SK-N-SH (cell line): Measurements from ENCODE around the gene ZGPAT. TPM values are rescaled to one million over a fixed set of nuclear protein-coding genes. Genes with fewer than 3 reads are reported as not detected.

ENCODE experiments used
- CTCF ChIA-PET: fragments of 300-600, 350-600 bp; formaldehyde crosslinking; extraction: SDS; loops from one replicate; lab custom pipeline; 2021; lab: Yijun Ruan, JAX
- POLR2A ChIA-PET: fragments of 350-600 bp; sonication (Branson Sonifier 250); formaldehyde crosslinking; extraction: SDS; loops from one replicate; lab custom pipeline; 2020; ENCODE audit warnings: antibody characterized with exemption, inconsistent platforms; lab: Yijun Ruan, JAX
- DNase-seq: peaks from one replicate; pipeline ENCODE4 v3.0.0; 2012
- H2AFZ ChIP-seq: fragments of 200-600 bp; sonication (generic); 2 replicates; pipeline ENCODE4 v1.8.1; 2016; ENCODE audit warnings: antibody characterized with exemption, mild to moderate bottlenecking, low read depth
- H3F3A ChIP-seq: fragments of 200-600 bp; sonication (generic); replicated peaks from 2 replicates; pipeline ENCODE3; 2016; ENCODE audit warnings: antibody characterized with exemption, mild to moderate bottlenecking; ENCODE audit not compliant: insufficient read depth
- H3K27ac ChIP-seq, 2 experiments: fragments of 200-500 bp in 1 of 2; fragments of 200-600 bp in 1 of 2; sonication (Bioruptor generic) in 1 of 2; sonication (generic), shearing (Covaris generic) in 1 of 2; 2 replicates each; pipeline versions ENCODE4 v1.5.1 to v1.6.1; 2014 to 2016; ENCODE audit warnings: low read depth in 2 of 2, inconsistent platforms in 1 of 2, low read length in 1 of 2, mild to moderate bottlenecking in 1 of 2, mixed read lengths in 1 of 2
- H3K27me3 ChIP-seq: fragments of 200-600 bp; sonication (generic), shearing (Covaris generic); 2 replicates; pipeline ENCODE4 v1.6.1; 2016; ENCODE audit warnings: mixed run types; ENCODE audit not compliant: insufficient read depth
- H3K36me3 ChIP-seq, 2 experiments: fragments of 200-500 bp in 1 of 2; fragments of 200-600 bp in 1 of 2; sonication (Bioruptor generic) in 1 of 2; sonication (generic) in 1 of 2; replicated peaks in 1 of 2; 2 replicates each; pipeline versions ENCODE3 to v1.5.1; 2014 to 2016; ENCODE audit warnings: low read length in 1 of 2, mild to moderate bottlenecking in 1 of 2; ENCODE audit not compliant: insufficient read depth in 2 of 2, control insufficient read depth in 1 of 2
- H3K4me1 ChIP-seq, 2 experiments: fragments of 200-500 bp in 1 of 2; fragments of 200-600 bp in 1 of 2; sonication (Bioruptor generic) in 1 of 2; sonication (generic), shearing (Covaris generic) in 1 of 2; 2 replicates each; pipeline versions ENCODE4 v1.5.1 to v1.6.1; 2014 to 2016; ENCODE audit warnings: low read depth in 1 of 2, low read length in 1 of 2, mixed run types in 1 of 2; ENCODE audit not compliant: insufficient read depth in 2 of 2, control insufficient read depth in 1 of 2
- H3K4me2 ChIP-seq: fragments of 200-600 bp; sonication (generic), shearing (Covaris generic); 2 replicates; pipeline ENCODE4 v1.6.1; 2017; ENCODE audit warnings: mixed run types
- H3K4me3 ChIP-seq, 2 experiments: fragments of 200-500 bp in 1 of 2; fragments of 200-600 bp in 1 of 2; sonication (Bioruptor generic) in 1 of 2; sonication (generic), shearing (Covaris generic) in 1 of 2; 2 replicates each; pipeline versions ENCODE4 v1.5.1 to v1.8.1; 2014 to 2016; ENCODE audit warnings: low read depth in 2 of 2, inconsistent platforms in 1 of 2, low read length in 1 of 2, mild to moderate bottlenecking in 1 of 2, mixed read lengths in 1 of 2, moderate library complexity in 1 of 2
- H3K79me2 ChIP-seq: fragments of 200-600 bp; sonication (generic); 2 replicates; pipeline ENCODE4 v1.8.1; 2017; ENCODE audit warnings: mild to moderate bottlenecking; ENCODE audit not compliant: insufficient read depth
- H3K9ac ChIP-seq: fragments of 200-600 bp; sonication (generic); 2 replicates; pipeline ENCODE4 v1.6.1; 2017; ENCODE audit warnings: mixed run types
- H3K9me2 ChIP-seq: fragments of 200-600 bp; sonication (generic); 2 replicates; pipeline ENCODE4 v1.6.1; 2017; ENCODE audit warnings: mixed run types
- H3K9me3 ChIP-seq: fragments of 200-600 bp; sonication (generic); 2 replicates; pipeline ENCODE4 v1.6.1; 2017; ENCODE audit warnings: mixed run types, mild to moderate bottlenecking, moderate library complexity
- H4K20me1 ChIP-seq: fragments of 200-600 bp; sonication (generic); 2 replicates; pipeline ENCODE4 v1.6.1; 2017; ENCODE audit warnings: mild to moderate bottlenecking, mixed run types; ENCODE audit not compliant: insufficient read depth
- CHD2 ChIP-seq: fragments of 150-350 bp; IDR thresholded peaks from 2 replicates; pipeline ENCODE4 v1.6.1; 2018; ENCODE audit warnings: low read length; ENCODE audit not compliant: partially characterized antibody
- ELF1 ChIP-seq: IDR thresholded peaks from 2 replicates; pipeline ENCODE4 v1.4.0; 2012
- EZH2phosphoT487 ChIP-seq: fragments of 200-600 bp; sonication (generic); IDR thresholded peaks from 2 replicates; pipeline ENCODE4 v1.6.1; 2017; ENCODE audit warnings: low read depth, mixed run types, mild to moderate bottlenecking, antibody characterized with exemption, moderate library complexity, borderline replicate concordance
- NFIC ChIP-seq: IDR thresholded peaks from 2 replicates; pipeline ENCODE4 v1.4.0; 2012; ENCODE audit warnings: borderline replicate concordance
- NRF1 ChIP-seq: IDR thresholded peaks from 2 replicates; pipeline ENCODE4 v1.6.1; 2012; ENCODE audit warnings: low read depth, mild to moderate bottlenecking, low read length
- POLR2AphosphoS5 ChIP-seq: IDR thresholded peaks from 2 replicates; pipeline ENCODE4 v1.6.1; 2012; ENCODE audit warnings: low read depth, low read length
- RAD21 ChIP-seq: IDR thresholded peaks from 2 replicates; pipeline ENCODE4 v1.6.1; 2012; ENCODE audit warnings: mild to moderate bottlenecking, low read length
- RFX5 ChIP-seq: IDR thresholded peaks from 2 replicates; pipeline ENCODE4 v1.6.1; 2012; ENCODE audit warnings: mild to moderate bottlenecking, improper control_type of control experiment, low read length
- SMC3 ChIP-seq: IDR thresholded peaks from 2 replicates; pipeline ENCODE4 v1.6.1; 2012; ENCODE audit warnings: low read depth, low read length, improper control_type of control experiment
- TAF1 ChIP-seq: IDR thresholded peaks from 2 replicates; pipeline ENCODE4 v1.6.1; 2012; ENCODE audit warnings: low read depth, mild to moderate bottlenecking, low read length, moderate library complexity, borderline replicate concordance
- TEAD4 ChIP-seq: IDR thresholded peaks from 2 replicates; pipeline ENCODE4 v1.4.0; 2012; ENCODE audit warnings: mild to moderate bottlenecking, borderline replicate concordance; ENCODE audit not compliant: insufficient read depth
- WGBS: methylation state at CpG from one replicate; pipeline ENCODE4 v1.1.6; 2017; ENCODE audit warnings: low lambda C conversion rate; 5-methylcytosine and 5-hydroxymethylcytosine counted together
- polyA plus RNA-seq, 3 experiments: library from polyadenylated mRNA; depleted of rRNA; stranded (reverse); fragments of >200 nt; gene quantifications; 2 replicates each; pipeline ENCODE4 v1.2.3, GENCODE V29; 2012
- TF ChIP-seq, protein P1 (sequence below): IDR thresholded peaks from 2 replicates; pipeline ENCODE4 v1.4.0; 2012; ENCODE audit warnings: low read depth, borderline replicate concordance
- TF ChIP-seq, protein P2 (sequence below): IDR thresholded peaks from 2 replicates; pipeline ENCODE4; 2012
- TF ChIP-seq, protein P3 (sequence below): IDR thresholded peaks from 2 replicates; pipeline ENCODE4 v1.4.0; 2012; ENCODE audit warnings: low read depth, borderline replicate concordance
- TF ChIP-seq, protein P4 (sequence below): fragments of 150-350 bp; IDR thresholded peaks from 2 replicates; pipeline ENCODE4 v1.6.1; 2016; ENCODE audit warnings: mild to moderate bottlenecking, low read depth, low read length
- TF ChIP-seq, protein P5 (sequence below): IDR thresholded peaks from 2 replicates; pipeline ENCODE4 v1.6.1; 2012; ENCODE audit warnings: mild to moderate bottlenecking, low read depth, low read length, moderate library complexity

ZGPAT gene
- polyA plus RNA-seq, 1 of the 3 experiments (the other 2 are of a cell fraction) = 33.7 TPM

DNA sequence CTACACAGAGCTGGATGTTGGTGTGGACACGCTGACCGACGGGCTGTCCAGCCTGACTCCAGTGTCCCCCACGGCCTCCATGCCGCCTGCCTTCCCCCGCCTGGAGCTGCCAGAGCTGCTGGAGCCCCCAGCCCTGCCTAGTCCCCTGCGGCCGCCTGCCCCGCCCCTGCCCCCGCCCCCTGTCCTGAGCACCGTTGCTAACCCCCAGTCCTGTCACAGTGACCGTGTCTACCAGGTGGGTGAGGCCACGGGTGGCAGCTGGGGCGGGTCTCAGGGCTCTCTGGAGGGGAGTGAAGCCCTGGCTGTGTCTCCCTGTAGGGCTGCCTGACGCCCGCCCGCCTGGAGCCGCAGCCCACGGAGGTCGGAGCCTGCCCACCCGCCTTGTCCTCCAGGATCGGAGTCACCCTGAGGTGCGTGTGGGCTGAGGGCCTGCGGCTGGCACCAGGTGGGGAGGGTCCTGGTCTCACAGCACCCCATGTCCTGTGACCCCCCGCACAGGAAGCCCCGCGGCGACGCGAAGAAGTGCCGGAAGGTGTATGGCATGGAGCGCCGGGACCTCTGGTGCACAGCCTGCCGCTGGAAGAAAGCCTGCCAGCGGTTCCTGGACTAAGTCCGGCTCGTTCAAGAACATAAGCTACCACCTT, 34.7 kb downstream of the ZGPAT start:
- Histone ChIP-seq H3K36me3 (peaks cover 15 to 26% of the 10 kb centered on the region in 2 experiments), H3K4me2 (no peak overlapping the region), H3F3A (peaks cover 17% of the 10 kb centered on the region), H3K9me3 (no peaks in the 10 kb centered on the region), H3K4me1 (peaks cover 0 to 14% of the 10 kb centered on the region in 2 experiments; a peak in 1 of 4 replicates), H3K27ac (no peak overlapping the region), H3K4me3 (no peak overlapping the region), H4K20me1 (peaks cover 16% of the 10 kb centered on the region), H3K79me2 (peaks cover 18% of the 10 kb centered on the region), H3K9me2 (no peaks in the 10 kb centered on the region), H2AFZ (no peak overlapping the region), H3K27me3 (no peaks in the 10 kb centered on the region), H3K9ac (no peak overlapping the region)
- CTCF ChIA-PET = interaction anchor here (0.8 to 3.6 kb wide), 3 partner anchors 33 to 231 kb away, joined by 4 to 16 read pairs (median 5); no protein-coding TSS in a partner anchor
- no peak for TF ChIP-seq CHD2
- no peak for TF ChIP-seq NRF1
- TF ChIP-seq, protein P1, sequence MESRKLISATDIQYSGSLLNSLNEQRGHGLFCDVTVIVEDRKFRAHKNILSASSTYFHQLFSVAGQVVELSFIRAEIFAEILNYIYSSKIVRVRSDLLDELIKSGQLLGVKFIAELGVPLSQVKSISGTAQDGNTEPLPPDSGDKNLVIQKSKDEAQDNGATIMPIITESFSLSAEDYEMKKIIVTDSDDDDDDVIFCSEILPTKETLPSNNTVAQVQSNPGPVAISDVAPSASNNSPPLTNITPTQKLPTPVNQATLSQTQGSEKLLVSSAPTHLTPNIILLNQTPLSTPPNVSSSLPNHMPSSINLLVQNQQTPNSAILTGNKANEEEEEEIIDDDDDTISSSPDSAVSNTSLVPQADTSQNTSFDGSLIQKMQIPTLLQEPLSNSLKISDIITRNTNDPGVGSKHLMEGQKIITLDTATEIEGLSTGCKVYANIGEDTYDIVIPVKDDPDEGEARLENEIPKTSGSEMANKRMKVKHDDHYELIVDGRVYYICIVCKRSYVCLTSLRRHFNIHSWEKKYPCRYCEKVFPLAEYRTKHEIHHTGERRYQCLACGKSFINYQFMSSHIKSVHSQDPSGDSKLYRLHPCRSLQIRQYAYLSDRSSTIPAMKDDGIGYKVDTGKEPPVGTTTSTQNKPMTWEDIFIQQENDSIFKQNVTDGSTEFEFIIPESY = no peak
- TF ChIP-seq, protein P2, sequence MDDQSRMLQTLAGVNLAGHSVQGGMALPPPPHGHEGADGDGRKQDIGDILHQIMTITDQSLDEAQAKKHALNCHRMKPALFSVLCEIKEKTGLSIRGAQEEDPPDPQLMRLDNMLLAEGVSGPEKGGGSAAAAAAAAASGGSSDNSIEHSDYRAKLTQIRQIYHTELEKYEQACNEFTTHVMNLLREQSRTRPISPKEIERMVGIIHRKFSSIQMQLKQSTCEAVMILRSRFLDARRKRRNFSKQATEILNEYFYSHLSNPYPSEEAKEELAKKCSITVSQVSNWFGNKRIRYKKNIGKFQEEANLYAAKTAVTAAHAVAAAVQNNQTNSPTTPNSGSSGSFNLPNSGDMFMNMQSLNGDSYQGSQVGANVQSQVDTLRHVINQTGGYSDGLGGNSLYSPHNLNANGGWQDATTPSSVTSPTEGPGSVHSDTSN = no peak
- TF ChIP-seq, protein P3, sequence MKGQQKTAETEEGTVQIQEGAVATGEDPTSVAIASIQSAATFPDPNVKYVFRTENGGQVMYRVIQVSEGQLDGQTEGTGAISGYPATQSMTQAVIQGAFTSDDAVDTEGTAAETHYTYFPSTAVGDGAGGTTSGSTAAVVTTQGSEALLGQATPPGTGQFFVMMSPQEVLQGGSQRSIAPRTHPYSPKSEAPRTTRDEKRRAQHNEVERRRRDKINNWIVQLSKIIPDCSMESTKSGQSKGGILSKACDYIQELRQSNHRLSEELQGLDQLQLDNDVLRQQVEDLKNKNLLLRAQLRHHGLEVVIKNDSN = no peak
- no peak for TF ChIP-seq TAF1
- TF ChIP-seq, protein P4, sequence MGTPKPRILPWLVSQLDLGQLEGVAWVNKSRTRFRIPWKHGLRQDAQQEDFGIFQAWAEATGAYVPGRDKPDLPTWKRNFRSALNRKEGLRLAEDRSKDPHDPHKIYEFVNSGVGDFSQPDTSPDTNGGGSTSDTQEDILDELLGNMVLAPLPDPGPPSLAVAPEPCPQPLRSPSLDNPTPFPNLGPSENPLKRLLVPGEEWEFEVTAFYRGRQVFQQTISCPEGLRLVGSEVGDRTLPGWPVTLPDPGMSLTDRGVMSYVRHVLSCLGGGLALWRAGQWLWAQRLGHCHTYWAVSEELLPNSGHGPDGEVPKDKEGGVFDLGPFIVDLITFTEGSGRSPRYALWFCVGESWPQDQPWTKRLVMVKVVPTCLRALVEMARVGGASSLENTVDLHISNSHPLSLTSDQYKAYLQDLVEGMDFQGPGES = no peak
- TF ChIP-seq SMC3 = no peak
- no peak for TF ChIP-seq ELF1
- no peak for TF ChIP-seq POLR2AphosphoS5
- no peak for TF ChIP-seq RAD21
- TF ChIP-seq, protein P5, sequence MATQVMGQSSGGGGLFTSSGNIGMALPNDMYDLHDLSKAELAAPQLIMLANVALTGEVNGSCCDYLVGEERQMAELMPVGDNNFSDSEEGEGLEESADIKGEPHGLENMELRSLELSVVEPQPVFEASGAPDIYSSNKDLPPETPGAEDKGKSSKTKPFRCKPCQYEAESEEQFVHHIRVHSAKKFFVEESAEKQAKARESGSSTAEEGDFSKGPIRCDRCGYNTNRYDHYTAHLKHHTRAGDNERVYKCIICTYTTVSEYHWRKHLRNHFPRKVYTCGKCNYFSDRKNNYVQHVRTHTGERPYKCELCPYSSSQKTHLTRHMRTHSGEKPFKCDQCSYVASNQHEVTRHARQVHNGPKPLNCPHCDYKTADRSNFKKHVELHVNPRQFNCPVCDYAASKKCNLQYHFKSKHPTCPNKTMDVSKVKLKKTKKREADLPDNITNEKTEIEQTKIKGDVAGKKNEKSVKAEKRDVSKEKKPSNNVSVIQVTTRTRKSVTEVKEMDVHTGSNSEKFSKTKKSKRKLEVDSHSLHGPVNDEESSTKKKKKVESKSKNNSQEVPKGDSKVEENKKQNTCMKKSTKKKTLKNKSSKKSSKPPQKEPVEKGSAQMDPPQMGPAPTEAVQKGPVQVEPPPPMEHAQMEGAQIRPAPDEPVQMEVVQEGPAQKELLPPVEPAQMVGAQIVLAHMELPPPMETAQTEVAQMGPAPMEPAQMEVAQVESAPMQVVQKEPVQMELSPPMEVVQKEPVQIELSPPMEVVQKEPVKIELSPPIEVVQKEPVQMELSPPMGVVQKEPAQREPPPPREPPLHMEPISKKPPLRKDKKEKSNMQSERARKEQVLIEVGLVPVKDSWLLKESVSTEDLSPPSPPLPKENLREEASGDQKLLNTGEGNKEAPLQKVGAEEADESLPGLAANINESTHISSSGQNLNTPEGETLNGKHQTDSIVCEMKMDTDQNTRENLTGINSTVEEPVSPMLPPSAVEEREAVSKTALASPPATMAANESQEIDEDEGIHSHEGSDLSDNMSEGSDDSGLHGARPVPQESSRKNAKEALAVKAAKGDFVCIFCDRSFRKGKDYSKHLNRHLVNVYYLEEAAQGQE = no peak
- no peak for TF ChIP-seq TEAD4
- TF ChIP-seq RFX5 = no peak
- no peak for TF ChIP-seq EZH2phosphoT487
- no peak for TF ChIP-seq NFIC
- DNase-seq = no peak
- POLR2A ChIA-PET = interaction anchor here (0.6 to 1.9 kb wide), 3 partner anchors 22 to 215 kb away, joined by 3 to 7 read pairs (median 3); partner anchors contain the start of genes ARFRP1 and ZGPAT
- WGBS = 59% methylated on average over 7 of the region's 37 CpGs
